Medulla oblongata (tissue), 1 donor: ENCODE measurements around the gene GRIN2A.

ENCODE experiments used
- DNase-seq: peaks from one replicate; pipeline ENCODE4 v3.0.0-alpha.2; 2015; ENCODE audit errors: extremely low spot score

GRIN2A gene

GRCh38 chr16:9821331-9821730, 360.9 kb downstream of the GRIN2A start:
- peak; percentile 64 for DNase-seq

DNA sequence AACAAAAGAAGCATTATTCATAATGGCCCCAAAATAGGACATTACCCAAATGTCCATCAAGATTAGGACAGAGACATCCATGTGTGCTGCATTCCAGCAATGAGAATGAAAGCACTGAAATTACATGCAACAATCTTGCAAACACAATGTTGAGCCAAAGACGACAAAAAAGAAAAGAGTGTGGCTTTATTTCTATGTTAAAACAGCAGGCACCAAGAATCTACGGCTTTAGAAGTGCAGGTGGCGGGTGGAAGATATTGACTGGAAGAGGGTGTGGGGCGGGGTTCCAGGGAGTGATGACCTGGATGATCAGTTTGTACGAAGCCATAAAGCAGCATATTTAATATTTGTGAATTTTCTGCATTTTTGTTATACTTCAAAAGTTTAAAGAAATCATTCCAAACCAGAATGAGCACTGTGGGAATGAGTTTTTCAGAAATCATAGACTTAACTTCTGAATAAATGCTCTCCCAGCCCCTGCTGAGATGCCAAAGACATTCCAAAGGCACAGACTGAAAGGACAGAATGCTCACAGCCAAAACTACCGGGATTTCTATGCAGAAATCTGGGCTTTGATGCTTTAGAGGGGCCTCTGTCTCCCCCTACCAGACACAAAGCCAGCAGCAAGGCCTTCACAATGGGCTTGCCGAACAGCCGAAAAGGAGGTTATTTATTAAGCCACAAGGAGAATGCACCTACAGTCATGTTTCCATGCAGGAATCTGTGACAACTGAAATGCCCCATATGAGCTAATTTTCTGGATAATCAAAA, 361.6 kb downstream of the GRIN2A start:
- peak; percentile 42 for DNase-seq

DNA sequence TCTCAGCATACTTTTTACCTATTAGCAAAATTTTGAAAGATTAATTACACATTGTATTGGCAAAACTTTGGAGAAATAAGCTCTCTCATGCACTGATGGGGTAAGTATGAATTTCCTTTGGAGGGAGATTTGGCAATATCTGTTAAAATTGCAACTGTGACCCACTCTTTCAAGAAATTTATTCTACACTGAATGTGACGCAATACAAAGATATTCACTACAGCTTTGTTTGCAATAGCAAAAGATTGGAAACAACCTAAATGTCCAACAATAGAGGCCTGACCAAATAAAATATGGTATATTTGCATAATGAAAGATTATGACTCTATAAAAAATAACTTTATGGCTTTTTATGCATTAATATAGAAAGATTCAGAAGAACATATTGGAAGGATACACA, 363.5 kb downstream of the GRIN2A start:
- DNase-seq: no peak

DNA sequence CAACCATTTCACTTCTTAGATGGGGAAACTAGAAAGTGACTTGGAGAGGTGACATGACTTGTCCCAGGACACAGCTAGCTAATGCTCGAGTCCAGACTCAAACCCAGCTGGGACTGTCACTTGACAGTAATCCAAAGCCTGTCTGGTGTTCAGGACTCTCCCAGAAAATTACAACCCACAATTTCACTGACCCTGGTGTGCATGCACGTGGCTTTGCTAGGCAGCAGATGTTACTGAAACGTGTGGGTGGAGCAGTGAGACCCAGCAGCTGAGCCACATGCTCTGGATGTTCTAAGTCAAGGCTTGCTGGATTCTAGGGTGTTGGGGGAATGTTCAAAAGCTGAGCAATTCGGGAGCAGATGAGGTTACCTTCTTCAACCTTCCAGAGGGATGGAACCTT, 364.6 kb downstream of the GRIN2A start:
- no peak for DNase-seq

DNA sequence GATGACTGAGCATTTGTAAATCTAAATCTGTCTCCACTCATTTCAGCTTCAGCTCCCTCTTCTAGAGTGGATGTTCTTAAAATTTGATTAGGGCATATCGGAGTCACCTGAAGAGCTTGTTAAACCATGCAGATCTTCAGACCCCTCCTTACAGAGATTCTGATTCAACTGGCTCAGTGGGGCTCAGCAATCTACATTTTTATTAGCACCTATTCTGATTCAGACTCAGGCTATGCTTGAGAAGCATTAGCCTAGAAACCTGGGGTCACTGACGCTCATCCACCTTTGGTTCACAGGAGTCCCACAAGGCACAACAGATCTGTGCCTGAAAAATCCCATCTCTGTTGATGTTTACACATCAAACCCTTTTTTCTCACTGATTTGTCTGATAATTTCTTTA, 365.6 kb downstream of the GRIN2A start:
- no peak for DNase-seq

DNA sequence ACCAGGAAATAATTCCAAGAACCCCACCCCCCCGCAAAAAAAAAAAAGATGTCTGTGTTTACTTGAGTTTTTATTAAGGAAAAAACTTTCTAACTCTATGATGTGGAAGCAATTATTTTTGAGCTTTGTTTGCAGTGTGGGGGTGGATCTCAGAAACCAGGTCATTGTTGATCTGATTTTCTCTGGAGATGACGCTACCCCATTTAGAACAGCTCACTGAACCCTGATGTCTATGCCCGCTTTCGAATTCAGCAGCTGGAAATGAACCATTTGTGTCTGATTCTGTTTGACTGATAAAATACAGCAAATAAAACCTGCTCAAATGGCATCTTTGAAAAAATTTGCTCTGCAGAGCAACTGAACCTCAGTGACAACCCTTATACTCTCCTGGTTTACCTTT, 368.6 kb downstream of the GRIN2A start:
- DNase-seq: no peak

DNA sequence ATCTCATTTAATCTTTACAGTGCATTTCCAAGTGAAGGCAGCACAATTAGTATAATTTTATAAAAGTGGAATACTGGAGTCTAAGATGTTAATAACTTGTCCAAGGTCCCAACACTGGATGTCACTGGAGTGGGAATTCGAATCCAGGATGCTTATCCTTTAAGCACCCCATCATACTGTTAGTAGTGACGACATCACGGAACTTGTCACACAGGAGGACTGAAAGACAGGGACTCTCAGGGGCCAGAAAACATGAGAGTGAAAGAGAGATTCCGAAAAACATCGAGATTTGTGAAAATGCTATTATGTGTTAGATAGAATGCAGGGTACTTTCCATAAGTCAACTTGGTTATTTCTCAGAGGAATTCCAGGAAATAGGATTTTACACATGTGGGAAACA, 374.0 kb downstream of the GRIN2A start:
- no peak for DNase-seq

- no peak for DNase-seq
Observed at GRCh38 chr16:9807302-9807701, 374.9 kb downstream of the GRIN2A start.

DNA sequence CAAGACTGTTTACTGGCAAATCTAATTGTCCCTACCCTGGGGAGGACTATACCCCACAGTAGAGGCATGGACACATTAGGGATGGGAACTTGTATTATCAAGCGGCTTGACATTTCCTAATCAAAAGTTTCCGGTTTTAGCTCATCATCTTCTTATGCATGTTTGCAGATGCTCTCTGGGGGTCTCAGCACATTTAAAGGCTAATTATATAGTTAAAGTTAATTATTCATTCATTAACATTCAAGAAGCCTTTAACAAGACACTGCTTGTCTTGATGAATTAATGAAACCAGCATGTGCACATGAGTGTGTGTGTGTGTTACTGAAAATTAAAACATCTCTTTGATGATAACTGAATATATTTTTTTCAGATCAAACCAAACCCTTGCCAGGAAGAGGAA, 377.1 kb downstream of the GRIN2A start:
- DNase-seq: no peak

DNA sequence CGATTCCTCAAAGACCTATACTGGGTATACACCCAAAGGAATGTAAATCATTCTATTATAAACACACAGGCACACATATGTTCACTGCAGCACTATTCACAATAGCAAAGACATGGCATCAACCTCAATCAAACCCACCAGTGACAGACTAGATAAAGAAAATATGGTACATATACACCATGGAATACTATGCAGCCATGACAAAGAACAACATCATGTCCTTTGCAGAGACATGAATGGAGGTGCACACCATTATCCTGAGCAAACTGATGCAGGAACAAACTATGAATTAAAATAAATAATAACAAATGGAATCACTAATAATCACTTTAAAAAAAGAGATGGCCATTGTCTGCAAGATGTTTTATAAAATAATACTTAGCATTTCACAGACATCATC, 380.1 kb downstream of the GRIN2A start:
- DNase-seq: no peak

DNA sequence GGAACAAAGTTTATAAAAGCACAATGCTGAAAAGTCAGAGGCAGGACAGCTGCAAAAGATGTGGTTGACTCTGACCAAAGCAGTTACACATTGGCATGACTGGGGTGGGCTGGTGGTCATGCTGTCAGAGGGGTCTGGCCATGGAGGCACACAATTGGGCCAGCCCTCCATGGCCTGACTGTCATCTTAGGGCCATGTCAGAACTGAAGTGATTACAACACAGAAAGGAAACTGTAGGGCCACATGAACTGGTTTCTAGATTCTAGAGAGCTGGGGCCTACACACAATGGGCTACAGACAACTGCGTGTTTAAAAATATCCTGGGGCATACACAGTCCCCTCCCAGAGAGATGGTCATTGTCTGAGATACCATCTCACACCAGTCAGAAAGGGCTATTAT, 380.6 kb downstream of the GRIN2A start:
- DNase-seq: no peak

DNA sequence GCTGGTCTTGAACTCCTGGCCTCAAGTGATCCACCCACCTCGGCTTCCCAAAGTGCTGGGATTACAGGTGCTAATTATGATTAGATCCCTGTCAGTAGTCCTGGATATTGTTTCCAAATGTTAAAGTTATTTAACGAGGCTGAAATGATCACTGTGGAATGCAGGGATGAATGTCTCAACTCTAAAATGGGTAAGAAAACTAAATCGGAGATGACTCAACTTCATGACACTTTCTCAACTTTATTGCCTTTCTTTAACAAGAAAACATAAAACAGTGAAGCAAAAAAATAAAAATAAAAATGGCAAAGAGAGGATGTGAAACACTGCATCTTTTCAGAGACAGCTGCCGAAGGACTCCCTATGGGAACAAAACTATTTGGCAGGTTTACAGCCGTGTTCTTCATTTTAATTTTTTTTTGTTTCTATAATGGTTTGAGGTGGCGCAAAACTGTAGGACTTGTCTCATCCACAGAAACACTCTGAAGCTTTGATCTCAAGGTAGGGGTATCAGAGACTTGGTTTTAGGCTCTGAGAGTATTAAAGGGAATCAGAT, 382.0 kb downstream of the GRIN2A start:
- DNase-seq: no peak

GRCh38 chr16:9798952-9799580, 383.2 kb downstream of the GRIN2A start:
- no peak for DNase-seq

DNA sequence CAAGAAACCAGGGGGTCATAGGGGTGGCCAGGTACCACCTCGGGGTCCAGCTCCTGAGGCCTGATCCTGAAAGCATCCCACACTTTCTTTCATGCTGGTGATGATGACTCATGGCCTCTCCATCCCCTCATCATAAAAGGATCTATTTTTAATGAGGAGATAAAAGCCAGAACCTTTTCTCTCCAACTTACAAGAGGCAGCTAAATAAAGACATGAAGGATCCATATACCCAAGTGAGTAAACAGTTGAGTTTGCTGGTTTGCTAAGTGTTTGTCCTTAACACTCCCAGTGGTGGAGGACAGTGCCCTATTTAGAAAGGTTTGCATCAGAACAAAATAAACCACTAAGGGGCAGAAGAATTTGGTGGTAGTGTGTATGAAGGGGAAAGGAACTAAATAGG, 383.8 kb downstream of the GRIN2A start:
- DNase-seq: no peak

DNA sequence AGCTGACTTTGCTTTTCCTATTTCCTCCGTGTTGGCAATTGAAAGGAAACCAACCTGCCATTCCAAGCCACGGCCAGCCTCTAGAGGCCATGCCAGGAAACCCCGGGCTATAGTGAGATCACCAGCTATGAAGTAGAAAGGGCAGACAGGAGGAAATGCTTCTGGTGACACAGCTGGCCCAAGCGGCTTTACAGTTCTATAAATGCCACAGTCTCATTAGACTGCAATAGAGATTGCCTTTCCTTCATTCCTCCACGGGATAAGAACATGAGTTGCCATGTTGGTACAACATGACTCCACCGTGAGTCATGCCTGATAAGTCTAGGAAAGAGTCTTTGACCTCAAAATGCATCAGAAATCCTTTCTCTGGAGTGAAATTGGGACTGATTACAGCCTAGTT, 384.9 kb downstream of the GRIN2A start:
- no peak for DNase-seq

DNA sequence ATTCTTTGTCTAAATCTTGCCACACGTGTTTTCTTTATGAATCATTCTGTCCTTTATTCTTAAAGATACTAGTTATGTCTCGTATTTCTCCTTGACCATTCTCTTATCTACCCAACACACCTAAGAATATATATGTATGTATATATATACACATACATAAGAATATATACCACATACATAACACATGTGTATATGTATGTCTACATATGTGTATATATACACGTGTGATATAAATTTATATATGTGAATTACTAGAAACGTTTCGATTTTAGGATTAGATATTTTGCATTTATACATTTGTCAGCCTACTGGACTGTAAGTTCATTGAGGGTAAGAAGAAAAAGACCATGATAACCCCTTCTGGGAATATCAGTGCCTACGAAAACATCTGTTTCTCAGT, 388.6 kb downstream of the GRIN2A start:
- no peak for DNase-seq

DNA sequence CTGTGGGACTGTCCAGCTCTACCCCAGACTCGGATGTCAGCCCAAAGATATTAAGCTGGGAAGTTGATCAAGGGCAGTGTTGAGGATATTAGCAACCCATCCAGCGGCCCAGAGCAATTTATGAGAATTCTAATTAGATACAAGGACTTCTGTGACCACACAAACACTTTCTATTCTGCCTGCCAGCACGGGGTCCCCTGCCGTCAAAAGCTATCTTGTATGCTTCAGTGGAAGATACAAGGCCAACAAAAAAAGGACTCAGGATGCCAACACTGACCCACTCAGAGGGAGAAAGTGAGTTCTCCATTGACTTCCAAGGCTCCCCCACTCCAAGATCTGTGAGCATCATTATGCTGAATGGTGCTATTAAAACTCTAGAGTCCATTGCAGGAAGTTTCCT, 390.7 kb downstream of the GRIN2A start:
- peak; percentile 37 for DNase-seq

DNA sequence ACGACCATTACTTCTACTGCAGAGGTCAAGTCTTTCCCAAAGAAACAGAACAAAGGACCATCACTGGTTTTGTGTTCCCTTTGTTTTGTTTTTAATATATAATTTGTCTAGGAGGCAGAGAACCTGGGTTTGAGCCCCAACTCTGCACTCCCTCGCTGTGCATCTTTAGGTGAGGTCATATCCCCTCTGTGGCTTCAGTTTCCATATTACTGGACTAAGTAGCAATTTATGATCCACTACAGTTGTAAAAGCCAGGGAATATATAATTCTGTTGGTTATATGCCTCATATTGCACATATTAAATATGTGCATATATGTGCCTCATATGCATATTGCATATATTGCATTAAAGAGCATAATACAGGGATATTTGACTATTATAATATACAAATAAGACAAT, 392.0 kb downstream of the GRIN2A start:
- no peak for DNase-seq

DNA sequence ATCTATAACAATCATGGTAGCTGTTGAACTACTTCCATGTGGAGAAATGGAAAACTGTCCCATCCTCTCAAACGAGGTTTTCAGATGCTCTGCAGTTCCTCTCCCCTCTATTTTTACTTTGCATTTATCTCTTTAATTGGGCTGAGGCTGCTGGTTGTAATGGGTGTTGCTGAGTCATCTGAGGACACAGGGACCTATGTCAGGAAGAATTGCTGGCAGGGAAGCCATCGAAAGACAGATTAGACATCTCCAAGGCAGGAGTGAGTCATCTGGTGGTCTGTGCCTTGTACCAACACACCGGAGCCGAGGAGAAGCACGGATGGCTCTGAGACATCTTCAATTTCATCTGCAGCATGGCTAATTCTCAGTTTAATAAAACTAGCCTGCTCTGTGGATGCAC, 394.5 kb downstream of the GRIN2A start:
- no peak for DNase-seq

- DNase-seq: no peak
Observed at GRCh38 chr16:9780831-9781230, 401.4 kb downstream of the GRIN2A start.

GRCh38 chr16:9778849-9779248, 403.4 kb downstream of the GRIN2A start:
- DNase-seq: no peak

GRCh38 chr16:9775998-9776397, 406.2 kb downstream of the GRIN2A start:
- no peak for DNase-seq

GRCh38 chr16:9773289-9773688, 408.9 kb downstream of the GRIN2A start:
- no peak for DNase-seq
